Activated CD8-positive, alpha-beta memory T cell treated with anti-CD3 and anti-CD28 coated beads, Interleukin-2, amount 50 U/mL, for 24 hours (primary cell): ENCODE measurements around the gene MPZL3.
A peak's percentile ranks its signal among the peaks of the same experiment; 100 is the strongest.

ENCODE experiments used
- DNase-seq: peaks from one replicate; pipeline ENCODE4 v3.0.0-alpha.2; 2020; ENCODE audit errors: extremely low read depth

The MPZL3 gene, protein sequence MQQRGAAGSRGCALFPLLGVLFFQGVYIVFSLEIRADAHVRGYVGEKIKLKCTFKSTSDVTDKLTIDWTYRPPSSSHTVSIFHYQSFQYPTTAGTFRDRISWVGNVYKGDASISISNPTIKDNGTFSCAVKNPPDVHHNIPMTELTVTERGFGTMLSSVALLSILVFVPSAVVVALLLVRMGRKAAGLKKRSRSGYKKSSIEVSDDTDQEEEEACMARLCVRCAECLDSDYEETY

DNA sequence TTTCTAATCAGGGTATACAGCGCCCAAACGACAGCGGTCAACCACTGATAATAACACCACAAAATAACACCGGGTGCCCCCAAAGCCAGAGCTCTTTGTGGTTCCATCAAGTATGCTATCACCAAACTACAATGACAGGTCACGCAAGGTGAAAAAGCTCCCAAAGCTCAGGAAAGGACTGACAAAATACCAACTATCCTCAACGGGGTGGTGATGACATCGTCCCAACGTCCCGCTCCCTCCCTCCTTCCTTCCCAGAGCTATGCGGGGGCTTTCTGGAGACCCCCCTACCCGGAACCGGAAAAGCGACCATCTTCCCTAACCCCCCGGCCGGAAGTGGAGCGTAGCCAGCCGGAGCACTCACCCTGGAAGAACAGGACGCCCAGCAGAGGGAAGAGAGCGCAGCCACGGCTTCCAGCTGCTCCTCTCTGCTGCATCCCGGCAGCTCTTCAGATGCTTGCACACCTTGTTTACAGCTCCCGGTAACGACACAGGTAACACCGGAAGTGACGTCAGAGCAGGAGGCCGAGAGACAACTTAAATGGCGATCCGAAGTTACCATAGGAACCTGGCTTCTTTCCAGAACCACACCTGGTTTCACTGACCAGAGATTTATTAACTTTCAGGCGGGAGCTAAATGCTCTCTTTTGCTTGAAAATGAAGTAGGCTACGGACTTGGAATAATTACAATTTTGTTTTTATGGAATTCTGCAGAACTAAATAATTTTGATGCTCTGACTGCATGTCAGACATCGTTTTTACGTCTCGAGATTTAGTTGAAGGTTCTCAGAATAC lies at the start of gene MPZL3:
TSS of gene MPZL3 (minus strand) at position 508 of the 795 bp plus-strand sequence. CDS start at position 437, 71 bp downstream.
- DNase-seq, result peak; percentile 40

DNA sequence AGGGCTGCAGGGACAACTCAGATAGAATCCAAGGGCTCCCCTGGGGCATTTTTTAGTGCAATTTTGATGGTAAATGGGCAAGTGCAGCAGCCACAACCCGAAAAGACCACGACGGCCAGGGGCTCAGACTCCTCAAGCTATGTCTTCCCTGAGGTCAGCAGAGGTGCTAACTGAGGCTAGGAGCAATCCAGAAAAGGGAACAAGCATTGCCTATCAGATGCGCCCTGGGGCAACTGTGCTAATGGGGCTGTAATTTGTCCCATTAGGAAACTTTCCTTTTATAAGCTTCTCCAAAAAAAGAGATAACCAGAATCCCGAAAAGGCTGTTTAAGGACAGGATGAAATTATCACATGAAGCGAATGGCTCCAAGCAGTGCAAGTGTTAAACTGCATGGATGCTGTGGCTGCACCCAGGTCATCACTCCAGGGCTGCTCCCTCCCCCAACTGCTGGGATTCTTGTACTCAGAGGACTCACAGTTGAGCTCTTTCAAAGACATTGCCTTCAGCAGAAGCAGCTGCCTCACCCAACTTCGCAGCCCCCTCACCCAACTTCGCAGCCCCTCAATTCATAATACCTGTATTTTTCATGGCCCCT lies 49.5 kb upstream of the MPZL3 start:
- no peak for DNase-seq

DNA sequence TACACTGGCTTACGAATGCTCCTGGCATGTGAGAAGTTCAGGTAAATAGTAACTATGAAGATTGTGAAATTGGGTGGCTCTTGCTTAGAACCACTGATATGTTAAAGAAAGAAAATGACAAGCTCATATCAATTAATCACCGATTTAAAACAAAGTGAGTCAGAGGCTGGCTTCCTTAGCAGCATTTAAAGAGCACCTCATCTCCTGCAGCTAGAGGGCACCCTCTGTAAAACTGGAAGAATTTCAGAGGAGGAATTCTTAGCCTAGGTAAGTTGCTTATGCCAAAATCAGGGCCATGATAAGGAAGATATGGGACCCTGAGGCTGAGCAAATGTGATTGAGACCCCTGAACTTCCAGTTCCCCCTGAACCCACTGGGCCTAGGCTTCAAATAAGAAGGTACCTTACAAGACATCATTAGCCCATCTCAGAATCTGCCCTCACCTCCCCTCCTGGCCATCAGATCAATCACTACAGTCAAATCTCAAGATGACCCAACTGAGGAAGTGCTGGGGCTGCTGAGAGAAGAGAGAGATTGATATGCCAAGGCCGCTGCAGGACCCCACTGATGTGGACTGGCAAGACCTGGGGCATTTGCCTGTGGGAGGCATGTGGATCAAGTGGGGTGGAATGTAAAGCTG lies 43.8 kb upstream of the MPZL3 start:
- DNase-seq, result no peak

DNA sequence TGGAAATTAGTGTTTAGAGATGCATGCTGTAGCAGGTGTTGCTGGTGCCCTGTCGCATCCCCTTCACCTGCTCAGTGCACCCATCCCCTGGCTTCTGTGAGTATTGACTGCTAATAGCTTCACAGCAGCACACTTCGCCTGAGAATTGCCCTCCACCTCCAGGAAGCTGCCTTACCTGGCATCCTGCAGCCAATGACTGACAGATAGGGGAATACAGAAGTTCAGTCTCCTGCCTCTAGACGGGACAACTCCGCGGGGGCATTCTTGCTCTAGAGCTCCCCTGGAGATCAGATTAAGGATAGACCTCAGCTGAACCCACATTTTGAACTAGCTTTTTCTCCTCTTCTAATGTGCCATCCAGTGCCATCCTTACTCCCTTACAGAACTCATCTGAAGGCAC lies 43.0 kb upstream of the MPZL3 start:
- no peak for DNase-seq

DNA sequence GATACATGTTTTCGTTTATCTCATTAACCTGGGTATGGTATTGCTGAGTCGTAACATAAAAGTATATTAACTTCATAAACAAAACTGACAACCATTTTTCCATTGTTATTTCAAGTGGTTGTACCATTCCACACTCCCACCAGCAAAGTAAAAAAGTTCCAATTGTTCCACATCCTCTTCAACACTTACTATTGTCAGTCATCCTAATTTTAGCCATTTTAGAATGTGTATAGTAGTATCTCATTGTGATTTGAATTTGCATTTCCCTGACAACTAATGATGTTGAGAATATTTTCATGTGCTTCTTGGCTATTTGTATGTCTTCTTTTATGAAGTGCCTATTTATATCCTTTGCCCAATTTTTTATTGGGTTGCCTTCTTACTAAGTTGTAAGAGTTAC lies 41.9 kb upstream of the MPZL3 start:
- DNase-seq, result no peak

DNA sequence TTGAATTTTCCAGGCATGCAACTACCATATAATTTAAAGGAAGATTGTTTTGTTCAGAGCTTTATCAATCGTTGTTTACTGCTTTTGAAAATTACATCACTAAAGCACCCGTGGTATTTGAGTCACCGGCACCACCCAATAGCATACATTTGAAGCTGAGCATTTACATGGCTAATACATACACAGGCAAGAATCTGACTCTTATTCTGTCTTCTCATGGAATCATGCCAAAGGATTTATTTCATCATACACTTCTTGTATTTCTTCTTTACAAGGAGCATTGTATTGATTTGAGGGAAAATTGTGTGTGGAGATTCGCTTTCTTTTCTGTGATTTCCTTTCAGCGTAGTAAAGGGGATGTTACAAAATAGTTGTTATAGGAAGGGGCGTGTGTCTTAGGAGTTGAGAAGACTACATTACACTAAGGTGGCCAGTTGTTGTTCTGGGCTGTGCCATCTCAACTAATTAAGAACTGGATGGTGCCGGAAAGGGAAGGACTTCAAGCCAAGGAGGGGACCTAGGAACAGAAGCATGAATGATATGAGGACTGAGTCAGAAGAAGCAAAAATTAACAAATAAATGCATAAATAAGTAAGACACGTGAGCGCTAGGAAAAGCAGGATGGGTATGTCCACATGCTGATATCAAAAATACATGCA lies 39.4 kb upstream of the MPZL3 start:
- DNase-seq, result no peak

DNA sequence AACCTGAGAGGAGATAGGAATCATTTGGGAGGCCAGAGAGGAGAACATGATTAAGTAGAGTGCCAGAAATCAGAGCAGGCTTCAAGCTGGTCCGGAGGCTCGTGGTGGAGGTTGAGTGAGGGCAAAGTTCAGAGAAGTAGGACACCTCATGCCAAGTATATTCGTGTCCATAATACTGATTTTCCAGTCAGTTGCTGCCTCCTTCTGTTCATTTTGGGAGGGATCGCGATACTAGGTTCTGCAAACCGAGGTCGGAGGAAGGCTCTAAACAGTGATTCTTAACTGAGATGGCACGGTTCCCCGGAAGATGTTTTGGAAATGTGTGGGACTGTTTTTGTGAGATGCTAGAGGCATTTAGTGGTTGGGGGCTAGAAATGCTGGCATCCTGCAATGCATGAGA lies 38.8 kb upstream of the MPZL3 start:
- DNase-seq, result no peak

DNA sequence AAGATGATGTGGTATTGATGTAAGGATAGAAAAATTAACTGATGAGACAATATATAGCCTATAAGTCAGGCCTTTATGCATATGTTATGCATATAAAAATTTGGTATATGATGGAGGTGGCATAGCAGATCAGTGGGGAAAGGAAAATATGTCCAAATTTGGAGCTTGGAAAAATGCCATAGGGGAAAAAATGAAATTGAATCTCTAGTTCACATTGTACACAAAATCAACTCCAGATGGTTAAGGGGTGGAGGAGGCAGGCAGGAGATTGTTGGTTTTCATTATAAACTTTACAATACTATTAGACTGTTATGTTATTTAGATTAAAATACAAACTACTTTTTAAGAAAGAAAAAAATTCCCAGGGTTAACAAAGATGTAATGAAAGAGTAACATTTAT lies 37.2 kb upstream of the MPZL3 start:
- no peak for DNase-seq

DNA sequence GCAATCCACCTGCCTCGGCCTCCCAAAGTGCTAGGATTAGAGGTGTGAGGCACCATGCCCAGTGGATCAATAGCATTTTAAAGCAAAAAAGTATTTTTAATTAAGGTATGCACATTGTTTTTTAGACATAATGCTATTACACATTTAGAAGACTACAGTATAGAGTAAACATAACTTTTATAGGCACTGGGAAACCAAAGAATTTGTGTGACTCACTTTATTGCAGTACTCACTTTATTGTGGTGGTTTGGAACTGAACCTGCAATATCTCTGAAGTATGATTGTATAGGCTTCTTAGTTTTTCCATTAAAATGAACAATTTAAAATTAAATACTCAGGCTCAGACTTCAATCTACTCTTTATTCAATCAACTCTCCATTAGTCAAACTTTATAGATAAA lies 34.8 kb upstream of the MPZL3 start:
- DNase-seq, result no peak

DNA sequence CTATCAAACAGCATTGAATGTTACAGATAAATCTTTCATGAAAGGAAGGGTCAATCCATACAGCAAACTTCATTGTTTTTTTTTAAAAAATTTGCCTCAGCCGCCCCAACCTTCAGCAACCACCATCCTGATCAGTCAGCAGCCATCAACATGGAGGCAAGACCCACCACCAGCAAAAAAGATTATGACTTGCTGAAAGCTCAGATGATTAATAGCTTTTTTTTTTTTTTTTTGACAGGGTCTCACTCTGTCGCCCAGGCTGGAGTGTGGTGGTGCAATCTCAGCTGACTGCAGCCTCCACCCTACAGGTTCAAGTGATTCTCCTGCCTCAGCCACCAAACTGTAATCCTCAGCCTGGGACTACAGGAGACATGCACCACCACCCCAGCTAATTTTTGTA lies 34.4 kb upstream of the MPZL3 start:
- DNase-seq, result no peak

DNA sequence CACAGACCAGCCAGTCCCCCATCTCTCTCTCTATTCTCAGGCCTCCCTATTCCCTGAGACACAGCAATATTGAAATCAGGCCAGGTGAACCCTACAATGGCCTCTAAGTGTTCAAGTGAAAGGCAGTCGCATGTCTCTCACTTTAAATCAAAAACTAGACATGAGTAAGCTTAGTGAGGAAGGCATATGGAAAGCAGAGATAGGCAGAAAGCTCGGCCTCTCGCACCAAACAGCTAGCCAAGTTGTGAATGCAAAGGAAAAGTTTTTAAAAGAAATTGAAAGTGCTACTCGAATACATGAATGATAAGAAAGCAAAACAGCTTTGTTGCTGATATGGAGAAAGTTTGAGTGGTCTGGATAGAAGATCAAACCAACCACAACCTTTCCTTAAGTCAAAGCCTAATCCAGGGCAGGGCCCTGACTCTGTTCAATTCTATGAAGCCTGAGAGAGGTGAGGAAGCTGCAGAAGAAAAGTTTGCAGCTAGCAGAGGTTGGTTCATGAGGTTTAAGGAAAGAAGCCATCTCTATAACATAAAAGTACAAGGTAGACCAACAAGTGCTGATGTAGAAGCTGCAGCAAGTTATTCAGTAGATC lies 31.7 kb upstream of the MPZL3 start:
- DNase-seq, result no peak

DNA sequence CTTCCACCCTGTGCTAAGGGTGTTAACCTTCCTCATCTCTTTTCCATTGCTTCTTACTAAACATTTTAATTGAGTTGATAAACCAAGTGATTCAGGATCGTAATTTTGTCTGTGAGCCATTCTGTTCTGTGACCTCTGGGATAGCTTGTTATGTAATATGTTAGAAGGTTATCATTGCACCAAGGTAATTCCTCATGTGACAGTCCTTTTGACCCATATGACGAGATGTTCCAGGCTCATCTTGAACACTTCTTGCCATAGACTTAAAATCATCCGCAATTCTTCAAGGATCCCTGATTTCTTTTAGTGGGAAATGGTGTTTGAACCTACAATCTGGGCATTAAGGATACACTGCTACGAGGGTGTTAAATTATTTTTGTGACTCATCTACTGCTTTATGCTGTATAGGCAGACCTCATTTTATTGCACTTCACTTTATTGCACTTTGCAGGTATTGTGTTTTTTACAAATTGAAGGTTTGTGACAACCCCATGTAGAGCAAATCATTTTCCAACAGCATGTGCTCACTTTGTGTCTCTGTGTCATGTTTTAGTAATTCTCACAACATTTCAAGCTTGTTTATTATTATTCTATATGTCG lies 31.0 kb upstream of the MPZL3 start:
- DNase-seq, result no peak

DNA sequence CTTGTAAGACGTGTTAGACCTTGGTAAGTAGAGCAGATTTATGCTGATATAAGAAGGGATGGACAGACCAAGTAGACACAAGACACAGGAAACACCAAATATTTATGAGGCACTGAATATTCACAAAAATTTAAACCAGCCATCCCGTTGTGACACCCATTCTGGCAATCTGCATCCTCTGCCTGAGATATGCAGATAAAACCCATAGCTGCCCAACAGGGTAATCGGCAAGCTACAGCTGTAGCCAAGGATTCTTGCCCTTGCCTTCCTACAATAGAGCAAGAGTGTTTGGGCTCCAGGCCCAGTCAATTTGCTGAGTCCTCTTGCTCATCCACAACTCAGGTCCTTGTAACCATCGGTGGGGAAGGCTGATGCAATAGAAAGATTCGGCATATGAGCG lies 30.4 kb upstream of the MPZL3 start:
- no peak for DNase-seq

DNA sequence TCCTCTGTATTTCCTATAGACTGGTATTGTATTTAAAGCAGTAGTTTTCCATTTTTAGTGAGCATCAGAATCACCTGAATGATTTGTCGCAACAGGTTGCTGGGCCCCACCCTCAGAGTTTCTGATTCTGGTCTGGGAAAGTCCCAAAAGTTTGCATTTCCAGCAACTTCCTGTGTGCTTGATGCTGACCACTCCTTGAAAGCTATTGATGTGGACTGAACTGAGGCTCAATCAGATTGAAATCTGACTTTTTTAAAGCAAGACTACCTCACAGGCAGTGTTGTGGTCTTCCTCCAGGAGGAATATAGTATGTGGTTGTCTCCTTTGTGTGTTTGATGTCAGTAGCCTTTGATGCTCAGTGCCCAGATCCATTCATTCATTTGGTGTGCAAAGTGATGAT lies 29.1 kb upstream of the MPZL3 start:
- no peak for DNase-seq

DNA sequence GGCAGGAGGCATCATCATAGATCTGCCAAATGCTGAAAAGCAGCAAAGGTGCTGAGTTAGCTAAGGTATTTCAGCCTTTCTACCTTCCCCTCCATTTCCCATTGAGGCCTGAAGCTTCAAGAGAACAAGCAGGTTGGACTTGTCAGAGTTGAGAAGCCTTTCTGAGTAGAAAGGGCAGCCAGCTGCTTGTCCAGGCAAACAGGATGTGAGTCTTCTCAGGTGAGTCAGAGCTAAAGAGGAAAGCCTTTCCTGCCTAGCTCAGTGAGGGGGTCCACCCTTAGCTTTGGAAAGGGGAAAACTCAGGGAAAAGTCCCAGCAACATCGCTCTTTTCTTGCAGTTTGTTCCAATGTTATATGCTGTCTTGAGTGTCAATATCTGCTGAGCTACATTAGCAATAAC lies 25.1 kb upstream of the MPZL3 start:
- no peak for DNase-seq

DNA sequence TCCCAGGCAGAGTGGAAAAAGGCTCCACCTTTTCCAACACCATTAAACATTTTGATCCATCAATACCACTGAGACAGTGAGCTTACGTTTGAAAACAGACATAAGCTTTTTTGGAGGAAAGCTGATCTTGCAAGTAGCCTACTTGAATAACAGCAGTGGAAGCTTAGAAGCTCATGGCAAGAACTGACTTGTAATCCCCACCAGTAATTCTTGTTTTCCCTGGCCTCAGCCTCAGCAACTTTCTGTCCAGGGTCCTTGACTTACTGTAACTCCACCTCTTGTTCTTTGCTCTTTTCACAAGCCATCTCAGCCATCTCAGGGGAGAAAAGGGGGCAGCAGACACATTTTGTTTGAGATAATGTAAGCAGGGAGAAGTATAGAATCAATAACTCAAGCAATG lies 24.3 kb upstream of the MPZL3 start:
- DNase-seq, result no peak

DNA sequence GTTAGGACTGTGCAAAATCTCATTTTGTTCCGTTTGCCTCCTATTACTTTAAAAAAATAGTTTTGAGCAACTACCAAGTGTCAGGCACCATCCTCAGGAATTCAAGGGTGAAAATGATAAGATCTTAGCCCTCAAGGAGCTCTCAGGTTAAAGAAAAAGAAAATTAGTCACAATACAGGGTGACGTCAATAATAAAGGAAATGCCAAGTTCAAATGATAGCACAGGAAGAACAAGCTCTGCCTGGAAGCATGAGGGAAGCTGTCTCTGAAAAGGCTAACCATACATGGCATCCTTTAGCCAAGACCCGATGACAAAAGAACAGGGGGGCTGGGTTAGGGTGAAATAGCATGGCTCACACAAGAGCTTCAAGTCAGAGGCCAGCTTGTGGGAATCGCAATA lies 23.0 kb upstream of the MPZL3 start:
- no peak for DNase-seq

DNA sequence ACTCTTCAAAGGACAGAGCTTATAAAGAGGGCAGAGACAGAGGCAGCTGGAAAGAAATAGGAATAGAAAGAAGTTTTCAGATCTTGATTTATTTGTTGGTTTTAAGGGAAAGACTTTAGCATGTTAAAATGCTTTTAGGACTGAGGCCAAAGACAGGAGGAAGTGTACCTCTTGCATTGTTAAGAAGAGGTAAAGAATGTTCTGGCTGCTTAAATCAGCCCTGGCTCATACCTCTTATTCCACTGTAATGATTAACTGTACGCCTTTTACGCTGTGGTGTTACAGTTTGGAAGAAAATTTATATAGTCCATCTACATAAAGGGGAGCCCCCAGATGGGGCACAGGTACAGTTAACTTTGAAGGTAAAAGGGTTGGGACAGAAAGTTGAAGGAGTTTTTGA lies 22.0 kb upstream of the MPZL3 start:
- DNase-seq, result no peak

DNA sequence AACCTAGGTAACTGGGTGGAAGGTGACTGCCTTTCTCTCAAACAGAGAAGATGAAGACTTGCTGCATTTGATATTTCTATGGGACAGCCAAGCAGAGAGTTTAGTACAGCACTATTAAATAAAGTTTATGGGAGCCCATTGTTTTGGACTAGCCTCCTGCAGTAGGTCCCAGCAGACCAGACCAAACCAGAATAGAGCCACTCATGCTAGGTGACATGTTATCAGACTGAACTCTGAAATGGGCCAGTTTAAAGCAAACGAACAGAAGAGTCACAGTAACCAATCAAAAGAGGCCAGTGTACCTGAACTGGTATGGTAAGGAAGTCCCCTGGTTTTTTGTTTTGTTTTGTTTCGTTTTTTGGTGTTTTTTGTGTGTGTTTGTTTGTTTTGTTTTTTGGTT lies 19.8 kb upstream of the MPZL3 start:
- no peak for DNase-seq

DNA sequence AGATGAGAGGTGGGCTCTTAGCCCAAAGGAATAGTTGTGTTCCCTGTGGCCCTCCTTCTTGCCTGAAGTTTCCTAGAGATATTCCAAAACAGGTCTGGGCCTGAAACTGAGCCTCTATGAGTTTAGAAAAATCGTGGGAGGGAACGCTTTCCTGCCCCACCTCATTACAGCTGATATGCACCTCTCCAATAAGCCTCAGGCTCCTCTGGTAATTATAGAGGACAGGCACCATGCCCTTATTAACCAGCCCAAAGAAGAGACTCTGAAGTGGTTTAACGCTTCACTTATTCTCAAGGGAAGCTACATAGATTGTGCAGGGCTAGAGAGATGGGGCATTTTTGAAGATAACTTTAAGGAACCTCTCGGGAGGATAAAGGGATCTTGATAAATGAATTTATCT lies 15.3 kb upstream of the MPZL3 start:
- DNase-seq, result no peak

DNA sequence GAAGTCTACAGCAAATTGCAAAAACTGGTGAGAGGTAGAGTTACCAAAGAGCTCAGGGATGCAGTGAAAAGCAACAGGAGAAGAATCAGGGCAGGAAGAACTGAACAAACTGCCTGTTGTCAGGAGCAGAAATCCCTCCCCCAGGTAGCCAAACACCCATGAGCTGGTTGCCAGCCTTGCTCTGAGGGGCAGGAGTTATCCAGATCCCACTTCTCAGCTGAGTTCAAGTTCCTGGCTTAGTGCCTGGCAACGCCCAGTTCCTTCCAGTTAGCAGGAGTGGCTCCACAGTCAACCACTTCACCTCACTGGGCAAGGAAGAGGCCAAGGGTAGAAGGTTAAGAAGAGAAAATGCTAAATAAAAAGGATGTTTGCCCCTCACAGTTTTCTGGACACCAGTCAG lies 13.8 kb upstream of the MPZL3 start:
- no peak for DNase-seq
